Measurements from ENCODE around the gene UBR2. TPM values are rescaled to one million over a fixed set of nuclear protein-coding genes. Genes with fewer than 3 reads are reported as not detected.

The UBR2 gene
- total RNA-seq, 1 experiment from 2014 or later, result 21.7 TPM

GRCh38 chr6:42740725-42741124 is 176.9 kb downstream of the UBR2 start:
- Histone ChIP-seq H3K4me3 (ENCODE audit: low read depth, low read length) (no peak overlapping the region), H3K4me1 (peaks cover 9% of the 10 kb centered on the region), H3K9me3 (no peaks in the 10 kb centered on the region), H3K27me3 (replicated peaks; ENCODE audit: control insufficient read depth, insufficient read depth, low read length) (no peaks in the 10 kb centered on the region), H3K36me3 (ENCODE audit: control insufficient read depth, insufficient read depth, low read length) (no peaks in the 10 kb centered on the region)
- no TSS peak for BruUV-seq (replicated peaks)
- Mint-ChIP-seq H3K27ac (ENCODE audit: unreplicated experiment) (no peak overlapping the region), H3K4me1 (ENCODE audit: low read depth, unreplicated experiment) (no peaks in the 10 kb centered on the region), H3K36me3 (ENCODE audit: insufficient read depth, unreplicated experiment) (peaks cover 2% of the 10 kb centered on the region), H3K4me3 (ENCODE audit: unreplicated experiment) (no peak overlapping the region), H3K9me3 (ENCODE audit: unreplicated experiment) (no peaks in the 10 kb centered on the region), H3K27me3 (ENCODE audit: insufficient read depth, unreplicated experiment) (no peaks in the 10 kb centered on the region)
- ChIA-PET POLR2A (interaction anchor here (0.6 kb wide), 1 partner anchor 148 kb away, joined by 3 read pairs; no protein-coding TSS in a partner anchor), CTCF (no interaction called here)
- DNase-seq, result no peak
- TF ChIP-seq, protein P1, sequence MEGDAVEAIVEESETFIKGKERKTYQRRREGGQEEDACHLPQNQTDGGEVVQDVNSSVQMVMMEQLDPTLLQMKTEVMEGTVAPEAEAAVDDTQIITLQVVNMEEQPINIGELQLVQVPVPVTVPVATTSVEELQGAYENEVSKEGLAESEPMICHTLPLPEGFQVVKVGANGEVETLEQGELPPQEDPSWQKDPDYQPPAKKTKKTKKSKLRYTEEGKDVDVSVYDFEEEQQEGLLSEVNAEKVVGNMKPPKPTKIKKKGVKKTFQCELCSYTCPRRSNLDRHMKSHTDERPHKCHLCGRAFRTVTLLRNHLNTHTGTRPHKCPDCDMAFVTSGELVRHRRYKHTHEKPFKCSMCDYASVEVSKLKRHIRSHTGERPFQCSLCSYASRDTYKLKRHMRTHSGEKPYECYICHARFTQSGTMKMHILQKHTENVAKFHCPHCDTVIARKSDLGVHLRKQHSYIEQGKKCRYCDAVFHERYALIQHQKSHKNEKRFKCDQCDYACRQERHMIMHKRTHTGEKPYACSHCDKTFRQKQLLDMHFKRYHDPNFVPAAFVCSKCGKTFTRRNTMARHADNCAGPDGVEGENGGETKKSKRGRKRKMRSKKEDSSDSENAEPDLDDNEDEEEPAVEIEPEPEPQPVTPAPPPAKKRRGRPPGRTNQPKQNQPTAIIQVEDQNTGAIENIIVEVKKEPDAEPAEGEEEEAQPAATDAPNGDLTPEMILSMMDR (IDR thresholded peaks at IDR 0.05; ENCODE audit: insufficient read depth in 1 of 2, low read depth in 1 of 2, low read length in 1 of 2, severe bottlenecking in 1 of 2, unreplicated experiment in 1 of 2), result no peak
- intact Hi-C loops (cut with micrococcal nuclease; ENCODE audit: unreplicated experiment), result loop anchor here (10.0 kb wide), 1 partner anchor 176 kb away; the partner anchor contains the start of gene UBR2

- ChIA-PET CTCF (no interaction called here), POLR2A (interaction anchor here (0.6 kb wide), 1 partner anchor 41 kb away, joined by 6 read pairs; no protein-coding TSS in a partner anchor)
- H3K4me3 ChIP-seq (ENCODE audit: low read depth, low read length), result no peak overlapping the region
- H3K27me3 ChIP-seq (replicated peaks; ENCODE audit: control insufficient read depth, insufficient read depth, low read length), result no peaks in the 10 kb centered on the region
- H3K27me3 Mint-ChIP-seq (ENCODE audit: insufficient read depth, unreplicated experiment), result no peaks in the 10 kb centered on the region
- intact Hi-C loops (cut with micrococcal nuclease; ENCODE audit: unreplicated experiment), result loop anchor here (10.0 kb wide), 1 partner anchor 178 kb away; the partner anchor contains the start of gene UBR2
- H3K9me3 Mint-ChIP-seq (ENCODE audit: unreplicated experiment), result no peaks in the 10 kb centered on the region
- BruUV-seq (replicated peaks), result no TSS peak
- TF ChIP-seq, protein P1 (IDR thresholded peaks at IDR 0.05; ENCODE audit: insufficient read depth in 1 of 2, low read depth in 1 of 2, low read length in 1 of 2, severe bottlenecking in 1 of 2, unreplicated experiment in 1 of 2), result no peak
- no peak for DNase-seq
- H3K36me3 ChIP-seq (ENCODE audit: control insufficient read depth, insufficient read depth, low read length), result no peaks in the 10 kb centered on the region
- no peaks in the 10 kb centered on the region for H3K9me3 ChIP-seq
- no peak overlapping the region for H3K27ac Mint-ChIP-seq (ENCODE audit: unreplicated experiment)
- H3K36me3 Mint-ChIP-seq (ENCODE audit: insufficient read depth, unreplicated experiment), result peaks cover 6% of the 10 kb centered on the region
- H3K4me1 Mint-ChIP-seq (ENCODE audit: low read depth, unreplicated experiment), result no peaks in the 10 kb centered on the region
- peaks cover 9% of the 10 kb centered on the region for H3K4me1 ChIP-seq
- no peak overlapping the region for H3K4me3 Mint-ChIP-seq (ENCODE audit: unreplicated experiment)
Measured at GRCh38 chr6:42742116-42742894, 178.5 kb downstream of the UBR2 start.

Other genes with a start within 250 kb of the UBR2 start
- gene TRERF1, start 112.1 kb upstream of the UBR2 start, total RNA-seq (2022), result 0.39 and 0.49 TPM in 2 replicates
- not detected in 2 replicates for gene PRPH2, start 158.6 kb downstream of the UBR2 start, total RNA-seq (2022)
- 17.0 and 20.4 TPM in 2 replicates for gene TBCC, start 182.1 kb downstream of the UBR2 start, total RNA-seq (2022)
- 5.0 and 5.3 TPM in 2 replicates for gene BICRAL, start 218.0 kb downstream of the UBR2 start, total RNA-seq (2022)